ENCODE data around the gene LIPI.
"Not testable (repeated sequence)": the region's sequence is repeated elsewhere in the genome, so short reads cannot be mapped to it uniquely, and the experiment has no call there.

Gene LIPI

GRCh38 chr21:14119038-14119437 lies 91.7 kb downstream of the LIPI start:
- H3K36me3 ChIP-seq (ENCODE audit: control insufficient read depth, insufficient read depth, low read length), result no peaks in the 10 kb centered on the region
- H3K27ac ChIP-seq (ENCODE audit: low read depth, low read length), result no peak overlapping the region

DNA sequence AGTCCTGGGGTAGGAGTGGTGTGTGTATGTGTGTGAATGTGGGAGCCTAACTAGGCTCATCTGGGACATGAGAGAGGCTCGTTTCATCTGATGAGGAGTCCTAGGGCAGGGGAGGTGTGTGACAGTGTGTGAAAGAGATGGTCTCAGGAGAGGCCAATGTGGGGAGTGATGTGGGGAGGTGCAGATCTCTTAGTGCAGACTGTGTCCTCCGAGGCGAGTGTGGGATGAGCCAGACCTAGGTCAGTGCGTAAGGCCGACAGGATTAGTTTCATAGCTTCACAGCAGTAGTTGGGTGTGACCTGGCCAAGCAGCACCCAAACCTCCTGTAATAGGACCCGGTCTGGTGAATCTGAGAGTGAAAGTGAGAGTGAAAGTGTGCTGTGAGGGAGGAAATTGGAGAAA lies 94.7 kb downstream of the LIPI start:
- peaks cover 4% of the 10 kb centered on the region for H3K9me3 ChIP-seq (ENCODE audit: control insufficient read depth, insufficient read depth, low read length)
- 0 out of 2 replicates have a peak, but pooled peaks cover 6% of the 10 kb centered on the region for H3K4me1 ChIP-seq (ENCODE audit: control insufficient read depth, insufficient read depth, low read length)
- no peak overlapping the region for H3K9ac ChIP-seq (ENCODE audit: low read depth, low read length)
- no peaks in the 10 kb centered on the region for H3K36me3 ChIP-seq (ENCODE audit: control insufficient read depth, insufficient read depth, low read length)
- no peak overlapping the region for H3K27ac ChIP-seq (ENCODE audit: low read depth, low read length)
- H3K27me3 ChIP-seq (ENCODE audit: control insufficient read depth, insufficient read depth, low read length), result no peaks in the 10 kb centered on the region
- H3K4me3 ChIP-seq (ENCODE audit: low read depth, low read length), result no peak overlapping the region

More at GRCh38 chr21:14119038-14119437, 91.7 kb downstream of the LIPI start:
- Histone ChIP-seq H3K4me1 (ENCODE audit: control insufficient read depth, insufficient read depth, low read length) (0 out of 2 replicates have a peak, but pooled peaks cover 6% of the 10 kb centered on the region), H3K4me3 (ENCODE audit: low read depth, low read length) (no peak overlapping the region), H3K9me3 (ENCODE audit: control insufficient read depth, insufficient read depth, low read length) (peaks cover 27% of the 10 kb centered on the region), H3K27me3 (ENCODE audit: control insufficient read depth, insufficient read depth, low read length) (no peaks in the 10 kb centered on the region), H3K9ac (ENCODE audit: low read depth, low read length) (no peak overlapping the region)

DNA sequence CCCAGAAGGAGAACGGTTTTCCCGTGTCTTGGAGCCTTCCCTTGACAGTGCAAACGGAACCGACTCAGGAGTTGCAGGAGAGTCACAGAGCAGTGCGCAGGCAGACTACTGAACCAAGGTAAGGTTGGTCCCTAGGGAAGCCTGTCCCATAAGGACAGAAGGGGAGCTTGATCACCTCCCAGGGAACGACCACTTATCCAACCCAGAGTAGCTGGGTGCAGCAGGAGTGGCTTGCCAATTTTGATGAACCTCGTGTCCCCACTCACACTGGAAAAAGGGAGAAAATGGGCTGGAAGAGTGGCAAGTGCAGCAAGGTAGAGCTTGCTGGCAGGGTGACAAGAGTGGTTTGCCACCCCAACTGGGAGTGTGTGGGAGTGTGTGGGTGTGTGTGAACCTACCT lies 95.1 kb downstream of the LIPI start:
- H3K9me3 ChIP-seq (ENCODE audit: control insufficient read depth, insufficient read depth, low read length), result peaks cover 4% of the 10 kb centered on the region
- no peak overlapping the region for H3K9ac ChIP-seq (ENCODE audit: low read depth, low read length)
- no peaks in the 10 kb centered on the region for H3K36me3 ChIP-seq (ENCODE audit: control insufficient read depth, insufficient read depth, low read length)
- no peak overlapping the region for H3K4me3 ChIP-seq (ENCODE audit: low read depth, low read length)
- H3K27ac ChIP-seq (ENCODE audit: low read depth, low read length), result no peak overlapping the region
- H3K4me1 ChIP-seq (ENCODE audit: control insufficient read depth, insufficient read depth, low read length), result 0 out of 2 replicates have a peak, but pooled peaks cover 6% of the 10 kb centered on the region
- H3K27me3 ChIP-seq (ENCODE audit: control insufficient read depth, insufficient read depth, low read length), result no peaks in the 10 kb centered on the region

- Histone ChIP-seq H3K27ac (ENCODE audit: low read depth, low read length) (no peak overlapping the region), H3K9me3 (ENCODE audit: control insufficient read depth, insufficient read depth, low read length) (peaks cover 4% of the 10 kb centered on the region), H3K27me3 (ENCODE audit: control insufficient read depth, insufficient read depth, low read length) (no peaks in the 10 kb centered on the region), H3K4me3 (ENCODE audit: low read depth, low read length) (0 out of 2 replicates have a peak overlapping the region, but pooled peaks have one; percentile 2), H3K36me3 (ENCODE audit: control insufficient read depth, insufficient read depth, low read length) (no peaks in the 10 kb centered on the region), H3K9ac (ENCODE audit: low read depth, low read length) (no peak overlapping the region), H3K4me1 (ENCODE audit: control insufficient read depth, insufficient read depth, low read length) (0 out of 2 replicates have a peak, but pooled peaks cover 6% of the 10 kb centered on the region)
These were observed 96.5 kb downstream of the LIPI start for GRCh38 chr21:14114251-14114650.

GRCh38 chr21:14104564-14104963 lies 106.2 kb downstream of the LIPI start:
- H3K27me3 ChIP-seq (ENCODE audit: control insufficient read depth, insufficient read depth, low read length); H3K4me3 ChIP-seq (ENCODE audit: low read depth, low read length); H3K9me3 ChIP-seq (ENCODE audit: control insufficient read depth, insufficient read depth, low read length); H3K4me1 ChIP-seq (ENCODE audit: control insufficient read depth, insufficient read depth, low read length); H3K9ac ChIP-seq (ENCODE audit: low read depth, low read length); H3K36me3 ChIP-seq (ENCODE audit: control insufficient read depth, insufficient read depth, low read length); H3K27ac ChIP-seq (ENCODE audit: low read depth, low read length): not testable (repeated sequence)

GRCh38 chr21:14099570-14099969 lies 111.2 kb downstream of the LIPI start:
- Histone ChIP-seq H3K9me3 (ENCODE audit: control insufficient read depth, insufficient read depth, low read length) (peaks cover 5% of the 10 kb centered on the region; the same call in 1 of the 2 replicates), H3K4me1 (ENCODE audit: control insufficient read depth, insufficient read depth, low read length) (peaks cover 4% of the 10 kb centered on the region; the same call in 1 of the 2 replicates), H3K36me3 (ENCODE audit: control insufficient read depth, insufficient read depth, low read length) (peaks cover 6% of the 10 kb centered on the region; the same call in 1 of the 2 replicates), H3K9ac (ENCODE audit: low read depth, low read length) (no peak overlapping the region), H3K27me3 (ENCODE audit: control insufficient read depth, insufficient read depth, low read length) (no peaks in the 10 kb centered on the region), H3K4me3 (ENCODE audit: low read depth, low read length) (no peak overlapping the region), H3K27ac (ENCODE audit: low read depth, low read length) (no peak overlapping the region)

GRCh38 chr21:14097881-14098499 lies 112.8 kb downstream of the LIPI start:
- no peaks in the 10 kb centered on the region for H3K27me3 ChIP-seq (ENCODE audit: control insufficient read depth, insufficient read depth, low read length)
- no peak overlapping the region for H3K4me3 ChIP-seq (ENCODE audit: low read depth, low read length)
- no peak overlapping the region for H3K9ac ChIP-seq (ENCODE audit: low read depth, low read length)
- H3K4me1 ChIP-seq (ENCODE audit: control insufficient read depth, insufficient read depth, low read length), result peaks cover 4% of the 10 kb centered on the region; the same call in 1 of the 2 replicates
- peaks cover 6% of the 10 kb centered on the region; the same call in 1 of the 2 replicates for H3K36me3 ChIP-seq (ENCODE audit: control insufficient read depth, insufficient read depth, low read length)
- no peak overlapping the region for H3K27ac ChIP-seq (ENCODE audit: low read depth, low read length)
- H3K9me3 ChIP-seq (ENCODE audit: control insufficient read depth, insufficient read depth, low read length), result peaks cover 5% of the 10 kb centered on the region; the same call in 1 of the 2 replicates

- no peak overlapping the region for H3K27ac ChIP-seq (ENCODE audit: low read depth, low read length)
- peaks cover 6% of the 10 kb centered on the region; the same call in 1 of the 2 replicates for H3K36me3 ChIP-seq (ENCODE audit: control insufficient read depth, insufficient read depth, low read length)
- no peak overlapping the region for H3K9ac ChIP-seq (ENCODE audit: low read depth, low read length)
- no peaks in the 10 kb centered on the region for H3K27me3 ChIP-seq (ENCODE audit: control insufficient read depth, insufficient read depth, low read length)
- peaks cover 4% of the 10 kb centered on the region; the same call in 1 of the 2 replicates for H3K4me1 ChIP-seq (ENCODE audit: control insufficient read depth, insufficient read depth, low read length)
- H3K4me3 ChIP-seq (ENCODE audit: low read depth, low read length), result no peak overlapping the region
- peaks cover 2% of the 10 kb centered on the region; the same call in 1 of the 2 replicates for H3K9me3 ChIP-seq (ENCODE audit: control insufficient read depth, insufficient read depth, low read length)
These were observed 114.2 kb downstream of the LIPI start for GRCh38 chr21:14096577-14096976.

DNA sequence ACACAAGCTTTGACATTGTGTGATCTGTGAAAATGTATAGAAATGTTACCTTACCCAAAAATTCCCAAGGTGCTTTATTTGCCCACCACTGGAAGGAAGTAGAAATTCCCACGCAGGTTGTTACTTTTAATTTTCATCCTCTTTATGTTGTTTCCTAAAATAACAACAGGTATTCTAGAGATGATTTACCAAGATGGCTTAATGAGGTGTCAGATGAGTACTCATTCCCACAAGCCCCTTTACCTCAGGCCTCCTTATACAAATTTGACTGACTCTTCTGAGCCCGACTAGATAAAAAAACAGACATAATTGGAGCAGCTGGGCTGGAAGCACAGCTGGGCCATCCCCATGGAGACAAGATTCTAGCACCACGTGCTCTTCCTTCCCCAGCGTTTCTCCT lies 114.6 kb downstream of the LIPI start:
- Histone ChIP-seq H3K27ac (ENCODE audit: low read depth, low read length) (no peak overlapping the region), H3K27me3 (ENCODE audit: control insufficient read depth, insufficient read depth, low read length) (no peaks in the 10 kb centered on the region), H3K4me3 (ENCODE audit: low read depth, low read length) (no peak overlapping the region), H3K9me3 (ENCODE audit: control insufficient read depth, insufficient read depth, low read length) (peaks cover 2% of the 10 kb centered on the region; the same call in 1 of the 2 replicates), H3K9ac (ENCODE audit: low read depth, low read length) (no peak overlapping the region), H3K36me3 (ENCODE audit: control insufficient read depth, insufficient read depth, low read length) (peaks cover 6% of the 10 kb centered on the region; the same call in 1 of the 2 replicates), H3K4me1 (ENCODE audit: control insufficient read depth, insufficient read depth, low read length) (peaks cover 4% of the 10 kb centered on the region; the same call in 1 of the 2 replicates)

- peaks cover 4% of the 10 kb centered on the region; the same call in 1 of the 2 replicates for H3K9me3 ChIP-seq (ENCODE audit: control insufficient read depth, insufficient read depth, low read length)
- H3K4me3 ChIP-seq (ENCODE audit: low read depth, low read length), result no peak overlapping the region
- H3K9ac ChIP-seq (ENCODE audit: low read depth, low read length), result no peak overlapping the region
- H3K36me3 ChIP-seq (ENCODE audit: control insufficient read depth, insufficient read depth, low read length), result peaks cover 6% of the 10 kb centered on the region; the same call in 1 of the 2 replicates
- no peaks in the 10 kb centered on the region for H3K27me3 ChIP-seq (ENCODE audit: control insufficient read depth, insufficient read depth, low read length)
- no peak overlapping the region for H3K27ac ChIP-seq (ENCODE audit: low read depth, low read length)
- H3K4me1 ChIP-seq (ENCODE audit: control insufficient read depth, insufficient read depth, low read length), result peaks cover 4% of the 10 kb centered on the region; the same call in 1 of the 2 replicates
These were observed 115.7 kb downstream of the LIPI start for GRCh38 chr21:14095056-14095455.

- H3K9ac ChIP-seq (ENCODE audit: low read depth, low read length), result no peak overlapping the region
- H3K4me1 ChIP-seq (ENCODE audit: control insufficient read depth, insufficient read depth, low read length), result peaks cover 4% of the 10 kb centered on the region; the same call in 1 of the 2 replicates
- H3K36me3 ChIP-seq (ENCODE audit: control insufficient read depth, insufficient read depth, low read length), result peaks cover 5% of the 10 kb centered on the region; the same call in 1 of the 2 replicates
- H3K27ac ChIP-seq (ENCODE audit: low read depth, low read length), result no peak overlapping the region
- no peak overlapping the region for H3K4me3 ChIP-seq (ENCODE audit: low read depth, low read length)
- H3K27me3 ChIP-seq (ENCODE audit: control insufficient read depth, insufficient read depth, low read length), result no peaks in the 10 kb centered on the region
- H3K9me3 ChIP-seq (ENCODE audit: control insufficient read depth, insufficient read depth, low read length), result peaks cover 6% of the 10 kb centered on the region; the same call in 1 of the 2 replicates
These were observed 117.8 kb downstream of the LIPI start for GRCh38 chr21:14092834-14093560.

Measured in HUES48 (cell line).